ENCODE results near the gene SPTBN1.

SPTBN1 gene

DNA sequence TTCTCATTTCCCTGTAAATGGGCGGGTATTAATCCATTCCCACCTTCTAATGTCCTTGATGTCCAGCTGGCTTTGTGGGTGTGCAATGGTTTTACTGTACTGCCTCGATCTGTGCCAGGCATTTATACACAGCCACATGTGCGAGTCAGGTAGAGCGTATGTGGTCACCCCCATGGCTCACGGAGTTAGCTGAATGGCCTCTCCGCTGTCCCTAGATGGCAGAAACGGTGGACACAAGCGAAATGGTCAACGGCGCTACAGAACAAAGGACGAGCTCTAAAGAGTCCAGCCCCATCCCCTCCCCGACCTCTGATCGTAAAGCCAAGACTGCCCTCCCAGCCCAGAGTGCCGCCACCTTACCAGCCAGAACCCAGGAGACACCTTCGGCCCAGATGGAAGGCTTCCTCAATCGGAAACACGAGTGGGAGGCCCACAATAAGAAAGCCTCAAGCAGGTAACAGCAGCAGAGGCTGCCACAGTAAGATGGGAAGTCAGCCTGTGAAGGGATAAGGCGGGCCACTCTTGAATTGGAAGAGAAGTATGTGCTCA, 208.2 kb downstream of the SPTBN1 start:
- DNase-seq, result no peak

DNA sequence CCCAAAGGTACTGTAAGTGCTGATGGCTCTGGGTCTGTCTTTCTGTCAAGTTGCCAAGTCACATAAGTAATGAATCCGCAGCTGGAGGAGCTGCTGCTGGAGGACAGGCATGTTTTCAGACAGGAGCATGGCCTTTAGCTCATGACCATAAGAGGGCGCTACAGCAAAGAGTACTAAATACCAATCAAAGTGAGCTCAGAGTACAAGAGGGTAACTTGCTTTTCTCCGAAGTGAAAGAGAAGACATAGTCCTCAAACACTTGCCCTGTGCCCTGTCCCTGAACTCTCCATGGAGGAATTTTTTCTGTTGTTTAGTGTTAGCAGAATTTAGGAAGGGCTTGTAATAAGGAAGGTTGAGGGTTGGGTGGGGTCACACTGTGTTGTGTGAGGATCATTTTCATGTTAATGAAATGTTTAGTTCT, 209.3 kb downstream of the SPTBN1 start:
- DNase-seq, result no peak

DNA sequence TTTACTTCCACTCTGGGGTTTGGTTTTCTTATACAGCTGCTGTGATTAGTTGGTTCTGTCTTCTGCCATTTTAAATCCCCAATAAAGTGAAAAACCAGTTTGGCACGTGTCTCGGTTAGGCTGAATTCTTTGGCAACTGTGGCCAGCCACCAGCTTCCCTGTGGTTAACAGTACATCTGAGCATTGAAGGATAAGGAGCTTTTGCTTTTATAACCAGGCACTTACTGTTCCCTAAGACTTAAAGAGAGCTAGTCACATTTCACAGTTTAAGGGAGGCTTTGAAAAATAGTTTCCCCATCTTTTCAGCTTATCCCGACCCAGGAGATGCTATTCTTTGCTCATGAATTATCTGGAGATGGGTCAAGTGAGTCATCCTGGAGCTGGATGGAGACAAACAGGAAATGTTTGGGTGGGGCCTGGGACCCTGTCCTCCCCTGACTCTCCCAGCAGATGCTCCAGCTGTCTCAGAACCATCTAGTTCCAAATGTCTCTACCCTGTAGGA, 210.1 kb downstream of the SPTBN1 start:
- DNase-seq, result no peak

DNA sequence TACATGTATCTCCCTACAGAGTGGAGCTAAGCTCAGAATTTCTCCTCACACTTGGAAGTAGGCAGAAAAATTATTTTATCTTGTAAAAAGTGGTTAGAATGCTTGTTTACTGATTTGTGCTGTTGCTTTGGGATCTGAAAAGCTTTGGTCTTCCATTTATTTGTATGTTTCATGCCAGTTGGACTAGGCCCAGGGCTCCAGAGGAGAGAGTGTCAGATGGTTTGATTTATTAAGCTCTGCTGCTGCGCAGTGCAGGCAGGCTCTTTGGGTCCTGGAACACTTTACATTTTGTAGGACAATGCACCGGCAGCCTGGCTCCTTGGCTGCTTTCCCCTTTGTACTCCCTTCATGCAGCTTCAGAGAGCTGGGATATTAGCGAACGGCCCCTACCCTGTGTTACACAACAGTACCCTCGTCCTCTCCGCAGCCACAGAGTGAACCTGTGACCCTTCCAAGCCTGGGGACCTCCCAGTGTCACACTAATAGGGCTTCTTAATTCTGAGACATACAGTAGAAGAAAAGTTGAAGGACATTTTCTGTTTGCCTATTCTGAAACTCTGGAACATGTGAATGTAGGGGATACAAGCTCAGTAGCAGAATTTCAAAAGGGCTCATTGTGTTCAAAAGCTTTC, 210.6 kb downstream of the SPTBN1 start:
- DNase-seq, result no peak

DNA sequence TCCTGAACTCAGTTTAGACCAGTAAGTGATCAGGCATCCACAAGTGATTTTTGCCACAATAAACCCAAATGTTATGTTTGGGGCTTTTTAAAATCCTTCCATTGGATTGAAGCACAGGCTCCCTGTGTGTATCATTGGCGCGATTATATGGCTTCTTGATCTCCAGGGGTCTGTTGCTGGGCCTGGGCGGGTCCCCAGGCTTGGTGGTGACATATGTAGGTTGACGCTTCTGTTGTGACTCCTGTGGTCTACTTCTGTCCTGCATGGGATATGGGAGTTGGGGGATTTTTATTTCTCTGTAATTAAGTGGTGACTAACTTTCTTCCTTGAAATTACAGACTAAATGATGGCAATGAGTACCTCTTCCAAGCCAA, 211.1 kb downstream of the SPTBN1 start:
- no peak for DNase-seq

DNA sequence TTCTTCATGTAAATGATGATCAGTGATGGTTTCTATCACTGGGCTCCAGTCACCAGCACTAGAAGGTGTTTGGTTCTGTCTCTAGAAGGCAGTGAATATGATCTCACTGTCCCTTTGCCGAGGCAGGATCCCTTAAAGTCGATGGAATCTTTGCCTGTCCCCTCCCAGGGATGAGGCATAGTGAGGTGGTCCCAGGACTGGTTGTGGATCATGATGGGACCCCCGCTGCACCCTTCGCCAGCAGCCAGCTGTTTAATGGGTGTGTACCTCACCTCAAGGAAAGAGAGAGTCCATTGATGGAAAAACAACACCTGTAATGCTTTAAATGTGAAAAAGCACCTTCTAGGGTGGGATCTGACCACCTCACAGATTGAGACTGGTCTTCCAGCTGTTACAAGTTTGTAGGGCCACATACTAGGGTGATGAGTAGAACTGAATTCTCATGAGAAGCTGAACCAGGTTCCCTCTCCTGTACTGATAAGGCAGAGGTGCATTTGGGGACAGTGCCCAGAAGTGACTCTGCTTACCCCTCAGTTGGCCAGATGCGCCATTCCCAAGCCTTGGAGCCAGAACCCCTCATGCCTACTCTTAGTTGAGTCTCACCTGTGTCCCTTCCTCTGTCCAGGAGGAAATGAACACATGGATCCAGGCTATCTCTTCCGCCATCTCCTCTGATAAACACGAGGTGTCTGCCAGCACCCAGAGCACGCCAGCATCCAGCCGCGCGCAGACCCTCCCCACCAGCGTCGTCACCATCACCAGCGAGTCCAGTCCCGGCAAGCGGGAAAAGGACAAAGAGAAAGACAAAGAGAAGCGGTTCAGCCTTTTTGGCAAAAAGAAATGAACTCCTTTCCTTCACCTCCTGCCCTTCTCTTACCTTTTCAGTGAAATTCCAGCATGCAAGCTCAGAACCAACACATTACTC, 211.9 kb downstream of the SPTBN1 start:
- no peak for DNase-seq

DNA sequence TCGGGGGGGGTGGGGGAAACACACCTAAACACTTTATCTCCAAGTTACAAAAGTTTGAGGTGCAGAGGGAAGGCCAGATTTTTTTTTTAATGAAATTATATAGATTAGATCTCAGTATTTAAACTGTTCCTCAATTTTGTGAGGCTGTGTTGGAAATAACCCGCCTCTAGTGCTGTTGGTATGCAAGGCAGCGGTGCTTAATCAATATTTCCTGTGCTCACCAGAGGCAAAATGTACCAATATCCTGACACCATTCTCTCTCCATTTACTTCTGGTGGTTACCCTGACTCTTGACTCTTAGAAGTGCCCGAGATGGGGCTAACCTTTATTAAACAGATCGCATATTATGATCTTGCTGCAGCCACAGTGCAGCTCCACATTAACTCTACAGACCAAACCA, 212.6 kb downstream of the SPTBN1 start:
- DNase-seq, result no peak

DNA sequence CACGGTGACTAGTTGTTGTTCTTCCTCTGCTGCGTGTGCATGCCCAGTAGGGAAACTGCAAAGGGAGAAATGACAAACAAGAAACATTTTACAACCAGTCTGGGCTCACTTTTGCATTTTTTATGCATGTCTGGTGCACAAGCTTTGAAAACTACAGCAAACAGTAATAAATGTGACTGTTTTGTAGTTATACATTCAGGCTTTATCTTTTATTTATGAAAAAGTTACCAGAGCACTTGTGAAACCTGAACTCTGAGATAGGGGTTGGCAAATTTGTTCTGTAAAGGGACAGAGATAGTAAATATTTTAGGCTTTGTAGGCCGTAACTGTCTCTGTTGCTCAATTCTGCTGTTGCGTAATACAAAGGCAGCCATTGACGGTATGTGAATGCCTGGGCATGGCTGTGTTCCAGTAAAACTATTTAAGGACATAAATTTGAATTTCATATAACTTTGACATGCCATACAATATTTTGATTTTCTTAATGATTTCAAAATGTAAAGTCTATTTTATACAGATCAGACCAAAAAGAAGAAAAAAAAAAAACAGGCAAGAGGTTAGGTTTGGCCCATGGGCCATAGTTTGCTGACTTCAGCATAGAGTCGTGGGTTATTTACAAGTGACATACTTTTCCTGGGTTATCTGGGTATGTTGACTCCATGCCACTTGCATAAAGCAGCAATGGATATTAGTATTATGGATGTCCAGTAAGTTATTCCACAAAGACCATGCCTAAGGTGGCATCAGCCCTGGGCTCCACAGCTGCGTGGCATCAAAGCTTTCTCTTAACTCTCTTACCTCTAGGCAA, 213.8 kb downstream of the SPTBN1 start:
- no peak for DNase-seq

DNA sequence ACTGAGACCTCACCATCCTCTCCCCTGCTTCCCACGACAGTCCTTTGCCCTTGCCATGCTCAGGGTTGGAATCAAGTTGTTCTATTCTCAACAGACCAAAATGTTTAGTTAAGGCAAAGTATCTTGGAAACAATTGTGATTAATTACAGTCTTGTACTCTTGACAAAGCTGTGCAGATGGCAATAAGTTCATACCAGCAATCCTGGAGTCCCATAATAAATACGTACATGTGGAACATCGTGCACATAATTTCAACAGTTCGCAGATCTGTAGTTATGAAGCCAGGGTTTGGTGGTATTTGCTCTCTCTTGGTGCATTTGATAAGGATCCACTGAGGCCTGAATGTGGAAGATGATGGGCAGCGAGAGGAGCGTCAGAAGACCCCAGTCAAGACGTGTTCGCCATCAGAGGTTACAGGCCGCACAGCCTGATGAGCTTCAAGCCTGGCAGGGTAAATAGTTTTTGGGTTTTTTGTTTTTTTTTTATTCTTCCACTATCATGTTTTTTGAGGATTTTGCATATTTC, 214.4 kb downstream of the SPTBN1 start:
- DNase-seq, result no peak

DNA sequence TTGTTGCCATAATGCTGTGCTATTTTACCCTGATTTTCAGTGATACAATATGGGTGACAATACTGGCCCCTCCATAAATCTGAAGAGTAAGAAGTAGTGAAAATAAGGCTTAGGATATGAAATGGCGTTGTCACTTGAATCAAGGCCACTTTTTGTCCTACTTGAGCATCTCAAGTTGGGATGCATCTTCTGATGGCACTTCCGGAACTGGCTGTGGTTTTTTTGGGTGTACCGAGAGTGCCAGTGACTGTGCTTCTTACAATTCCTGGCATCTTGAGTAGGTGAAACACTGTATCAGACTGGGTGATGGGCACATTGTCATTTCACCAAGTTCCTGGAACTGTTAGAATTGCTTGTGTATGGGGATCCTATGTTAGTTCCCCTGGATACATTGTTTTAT, 214.9 kb downstream of the SPTBN1 start:
- no peak for DNase-seq

DNA sequence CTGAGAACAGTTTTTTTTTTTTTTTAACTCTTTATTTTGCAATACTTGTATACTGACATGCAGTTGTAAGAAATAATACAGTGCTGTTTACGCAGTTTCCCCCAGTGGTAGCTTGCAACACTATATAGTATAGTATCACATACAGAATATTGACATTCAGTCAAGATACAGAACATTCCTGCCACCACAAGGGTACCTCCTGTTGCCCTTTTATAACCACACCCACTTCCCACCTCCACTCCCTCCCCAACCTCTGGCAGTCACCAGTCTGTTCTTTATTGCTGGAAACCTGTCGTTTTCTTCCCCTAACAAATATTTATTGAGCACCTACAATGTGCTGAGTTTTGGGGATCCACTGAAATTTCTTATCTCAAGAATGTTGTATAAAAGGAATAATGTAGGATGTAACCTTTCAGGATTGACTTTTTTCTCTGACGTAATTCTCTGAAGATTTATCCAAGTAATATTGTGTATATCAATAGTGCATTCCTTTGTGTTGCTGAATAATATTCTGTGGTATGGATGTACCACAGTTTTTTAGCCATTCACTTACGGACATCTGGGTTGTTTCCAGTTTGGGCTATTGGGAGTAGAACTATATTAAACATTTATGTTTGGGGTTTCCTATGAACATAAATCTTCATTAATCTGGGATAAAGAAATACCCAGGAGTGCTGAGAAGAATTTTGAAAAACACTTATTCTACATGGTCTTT, 215.9 kb downstream of the SPTBN1 start:
- DNase-seq, result no peak

DNA sequence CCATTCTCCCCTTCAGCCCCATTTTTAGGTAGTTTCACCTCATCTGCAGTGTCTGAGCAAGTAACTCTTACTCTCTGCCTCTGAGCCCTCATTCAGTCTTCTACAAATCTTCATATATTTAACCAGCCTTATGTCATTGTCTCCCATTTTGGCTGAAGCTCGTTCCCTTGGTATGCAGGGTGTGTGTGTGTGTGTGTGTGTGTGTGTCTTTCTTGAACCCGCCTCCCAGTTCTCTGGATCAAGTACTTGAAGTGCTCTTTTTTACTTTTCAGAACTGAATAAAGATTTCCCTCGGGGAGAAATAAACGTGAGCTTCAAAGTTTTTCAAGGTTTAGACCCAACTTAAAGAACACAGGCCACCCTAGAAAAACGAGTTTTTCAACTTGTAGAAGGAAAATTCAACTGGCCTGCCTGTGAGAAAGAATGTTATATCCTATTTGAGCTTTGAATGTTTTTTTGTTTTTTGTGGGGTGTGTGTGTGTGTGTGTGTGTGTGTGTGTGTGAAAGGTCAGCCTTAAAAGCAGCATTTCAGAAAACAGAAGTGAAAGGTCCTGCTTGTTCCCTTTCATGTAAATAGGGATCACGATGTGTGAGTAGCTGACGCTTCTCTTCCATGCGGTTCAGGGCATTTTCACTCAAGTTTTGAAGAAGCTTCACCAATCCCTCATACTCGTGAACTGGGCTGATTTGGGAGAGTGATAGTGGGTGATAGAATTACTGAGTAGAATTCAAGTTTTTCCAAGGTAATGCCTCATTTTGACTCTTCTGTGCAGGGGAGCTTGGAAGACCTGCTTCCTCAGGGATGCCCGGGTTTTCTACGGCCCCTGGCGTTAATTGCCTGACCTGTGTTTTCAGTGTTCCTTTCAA, 216.7 kb downstream of the SPTBN1 start:
- no peak for DNase-seq

DNA sequence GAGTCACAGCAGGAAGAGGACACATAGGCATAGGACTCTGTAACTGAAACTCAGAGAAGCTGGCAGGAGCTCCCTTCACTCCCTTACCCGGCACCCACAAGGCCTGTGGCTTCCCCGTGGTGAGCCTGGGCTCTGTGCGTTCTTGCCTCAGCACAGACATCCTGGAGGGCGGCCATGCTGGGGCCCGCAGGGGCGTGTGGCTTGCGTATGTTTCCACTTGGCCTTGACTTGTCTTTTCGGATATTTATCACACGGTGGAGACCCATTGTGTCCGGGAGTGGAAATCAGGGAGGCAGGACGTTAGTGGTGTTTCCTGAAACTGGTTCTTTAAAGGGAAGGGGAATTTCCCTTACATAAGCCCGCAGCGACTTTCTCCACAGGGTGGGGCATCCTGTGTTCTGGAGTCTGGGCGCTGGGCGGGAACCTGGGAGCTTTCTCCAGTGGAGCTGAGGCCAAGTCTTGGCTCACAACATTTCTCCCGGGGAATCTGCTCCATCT, 217.4 kb downstream of the SPTBN1 start:
- no peak for DNase-seq

DNA sequence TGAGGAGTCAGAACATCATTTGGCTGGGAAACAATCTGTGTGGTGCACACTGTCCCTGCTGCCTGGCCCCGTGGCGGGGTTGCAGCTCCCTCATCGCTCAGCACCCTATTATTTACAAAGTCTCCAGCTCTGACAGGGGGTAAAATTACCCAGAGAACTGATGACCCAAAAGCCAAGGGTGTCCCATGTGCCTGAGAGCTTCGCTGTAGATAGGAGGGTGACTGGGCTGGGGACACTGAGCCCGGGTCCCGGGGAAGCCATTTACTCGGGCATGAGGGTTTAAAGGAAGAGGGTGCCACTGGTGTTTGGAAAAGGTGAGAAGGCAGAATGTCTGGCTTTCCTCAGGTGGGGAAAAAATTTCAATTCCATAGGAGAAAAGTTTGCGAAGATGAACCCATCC, 219.2 kb downstream of the SPTBN1 start:
- DNase-seq, result no peak

DNA sequence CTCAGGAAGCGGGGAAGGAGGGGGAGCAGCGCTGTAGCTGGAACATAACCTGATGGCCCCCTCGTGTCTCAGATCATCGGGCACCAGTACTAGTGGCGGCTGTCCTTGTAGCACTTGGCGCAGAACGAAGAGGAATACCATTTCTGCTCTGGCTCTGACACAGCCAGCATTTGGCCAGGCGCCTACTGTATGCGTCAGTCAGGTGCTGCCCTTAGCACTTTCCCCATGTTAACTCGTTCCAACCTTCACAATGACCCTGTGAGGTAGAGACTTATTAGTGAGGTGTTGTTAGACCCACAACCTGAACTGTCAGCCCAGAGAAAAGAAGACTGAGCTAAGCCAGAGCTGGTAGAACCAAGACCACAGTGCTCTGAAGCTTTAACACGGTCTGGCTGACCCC, 219.6 kb downstream of the SPTBN1 start:
- DNase-seq, result no peak

DNA sequence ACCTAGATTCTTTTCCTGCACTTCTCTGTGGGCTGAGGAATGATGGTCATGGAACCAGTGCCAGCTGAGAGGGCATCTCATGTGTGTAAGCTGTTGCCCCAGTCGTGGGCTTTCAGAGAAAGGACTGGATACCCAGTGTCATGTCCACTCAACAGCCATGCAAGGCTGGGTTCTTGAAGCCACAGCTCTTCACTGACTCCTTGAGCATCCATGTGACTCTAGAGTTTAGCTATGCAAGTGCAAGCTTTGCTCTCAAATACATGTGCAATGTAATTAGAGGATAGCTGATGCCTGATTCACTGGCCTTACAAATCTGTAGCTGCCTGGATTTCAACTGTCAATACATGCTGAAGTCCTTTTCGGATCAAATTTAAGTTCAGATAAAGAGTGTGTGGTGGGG, 220.5 kb downstream of the SPTBN1 start:
- DNase-seq, result no peak

DNA sequence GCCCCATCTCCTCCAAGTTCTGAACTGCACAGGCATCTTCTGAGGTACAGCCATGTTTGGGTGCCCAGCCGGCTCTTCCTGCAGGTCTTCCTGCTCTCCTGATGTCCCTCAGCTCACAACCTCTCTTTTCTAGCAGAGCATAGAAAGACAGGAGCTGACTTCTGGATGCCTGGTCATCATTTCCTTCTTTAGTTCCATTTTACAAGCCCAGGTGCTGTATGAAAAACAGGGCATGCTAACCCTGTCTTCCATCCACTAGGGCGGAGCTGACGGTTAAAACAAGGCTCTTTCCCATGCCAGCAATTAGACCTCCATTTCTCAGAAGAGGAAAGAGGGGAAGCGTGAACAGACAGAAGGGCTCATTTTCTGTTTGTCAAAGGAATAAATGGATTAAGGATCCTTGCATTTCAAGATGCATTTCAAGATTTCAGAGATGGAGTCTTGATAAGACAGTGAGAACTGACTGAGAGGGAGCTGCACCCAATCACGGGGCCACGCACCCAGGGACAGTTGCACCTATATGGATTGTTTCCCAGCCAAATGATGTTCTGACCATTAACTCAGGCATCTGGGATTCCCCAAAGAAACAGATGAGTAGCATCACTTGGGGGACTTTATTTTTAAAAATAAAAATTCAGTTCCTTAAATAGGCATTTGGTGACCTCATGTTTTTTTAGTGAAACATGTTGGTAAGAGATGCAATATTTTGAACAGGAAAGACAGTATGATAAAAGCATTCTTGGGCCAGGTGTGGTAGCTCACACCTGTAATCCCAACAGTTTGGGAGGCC, 221.5 kb downstream of the SPTBN1 start:
- DNase-seq, result no peak

DNA sequence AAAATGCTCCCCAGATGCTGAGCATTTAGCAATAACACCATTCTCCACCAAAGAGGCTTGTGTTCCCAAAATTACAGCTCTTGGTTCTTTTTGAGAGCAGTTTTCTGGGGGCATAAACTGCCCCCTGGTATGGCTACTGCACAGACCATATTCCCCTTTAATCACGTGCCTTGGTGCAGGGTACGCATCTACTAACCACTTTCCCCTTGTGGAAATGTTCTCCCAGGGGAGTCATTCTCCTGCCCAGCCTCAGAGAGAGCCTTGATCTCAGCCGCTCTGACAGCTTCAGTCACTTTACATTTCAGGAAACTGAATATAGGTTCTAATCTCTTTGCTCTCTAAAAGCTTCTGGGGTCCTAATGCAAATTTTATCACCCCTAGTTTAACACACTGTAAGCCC, 222.6 kb downstream of the SPTBN1 start:
- DNase-seq, result no peak

DNA sequence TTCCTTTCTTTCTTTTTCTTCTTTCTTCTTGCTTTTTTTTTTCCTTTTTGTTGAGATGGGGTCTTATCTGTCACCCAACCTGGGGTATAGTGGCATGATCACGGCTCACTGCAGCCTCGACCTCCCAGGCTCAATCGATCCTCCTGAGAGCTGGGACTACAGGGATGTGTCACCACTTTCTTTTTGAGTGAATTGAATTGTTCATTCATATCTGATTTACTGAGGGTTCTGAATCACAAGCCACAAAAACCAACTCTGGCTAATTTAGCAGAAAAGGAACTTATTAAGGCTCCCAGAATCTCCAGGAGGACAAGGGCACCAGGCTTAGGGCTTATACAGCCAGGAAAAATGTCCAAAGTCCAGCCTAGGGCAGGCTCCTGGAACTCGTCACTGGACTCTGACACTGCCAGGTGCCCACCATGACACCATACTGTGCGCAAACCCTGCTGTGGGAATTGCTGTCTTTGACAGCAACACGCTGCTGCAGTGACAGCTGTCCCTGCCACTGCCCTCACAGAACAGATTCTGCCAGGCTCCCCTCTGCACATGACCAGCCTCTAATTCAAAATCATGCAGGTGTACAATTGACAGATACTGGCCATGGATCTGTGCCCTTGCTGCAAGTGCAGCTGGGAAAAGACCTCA, 224.4 kb downstream of the SPTBN1 start:
- DNase-seq, result no peak

DNA sequence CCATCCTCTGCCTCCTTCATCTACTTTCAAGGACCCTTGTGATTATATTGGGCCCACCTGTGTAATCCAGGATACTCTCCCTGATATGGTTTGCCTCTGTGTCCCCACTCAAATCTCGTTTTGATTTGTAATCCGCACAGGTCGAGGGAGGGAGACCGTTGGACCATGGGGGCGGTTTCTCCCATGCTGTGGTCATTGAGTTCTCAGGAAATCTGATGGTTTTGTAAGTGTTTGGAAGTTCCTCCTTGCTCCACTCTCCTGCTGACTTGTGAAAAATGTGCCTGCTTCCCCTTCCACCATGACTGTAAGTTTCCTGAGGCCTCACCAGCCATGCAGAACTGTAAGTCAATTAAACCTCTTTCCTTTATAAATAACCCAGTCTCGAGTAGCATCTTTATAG, 225.3 kb downstream of the SPTBN1 start:
- DNase-seq, result no peak
